HG02981 (cell line): Measurements from ENCODE around the gene TTC6.
"Not testable (repeated sequence)": the region's sequence is repeated elsewhere in the genome, so short reads cannot be mapped to it uniquely, and the experiment has no call there.

Source experiments
- ATAC-seq: cut with Tn5 transposase; IDR thresholded peaks from one replicate; pipeline ENCODE4 v1.9.1; 2021; ENCODE audit warnings: mild to moderate bottlenecking, moderate library complexity; ENCODE audit not compliant: unreplicated experiment

The TTC6 gene

GRCh38 chr14:37594971-37595808, at the start of gene TTC6, which contains the start of gene FOXA1:
TTC6 (plus strand) TSS chr14:37595629; CDS start chr14:37622065, 26,436 bp downstream.
FOXA1 (minus strand) TSS chr14:37595249; CDS start chr14:37594972, 277 bp downstream.
- ATAC-seq, result no peak

- no peak for ATAC-seq
Measured at GRCh38 chr14:37546621-37547447, 48.6 kb upstream of the TTC6 start.

DNA sequence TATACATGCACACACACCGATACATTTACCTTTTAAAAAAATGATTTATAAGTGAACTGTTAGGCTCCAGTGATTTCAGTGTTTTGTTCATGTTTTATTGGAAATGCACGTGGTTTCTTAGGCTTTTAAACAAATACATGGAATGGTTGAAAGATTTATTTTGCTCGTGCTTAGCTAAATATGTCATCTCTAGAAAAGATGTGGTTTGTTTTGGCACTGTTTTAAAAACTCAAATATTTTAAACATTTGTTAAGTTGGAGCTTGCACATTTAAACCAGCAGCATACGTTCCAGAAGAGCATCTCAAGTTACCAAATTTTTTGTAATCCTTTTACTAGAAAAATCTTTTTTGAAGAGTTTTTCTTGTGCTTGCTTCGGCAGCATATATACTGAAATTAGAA, 44.9 kb upstream of the TTC6 start:
- no peak for ATAC-seq

- no peak for ATAC-seq
Measured at GRCh38 chr14:37551119-37551518, 44.3 kb upstream of the TTC6 start.

- ATAC-seq, result no peak
Measured at GRCh38 chr14:37553935-37554550, 41.4 kb upstream of the TTC6 start.

GRCh38 chr14:37555596-37555995, 39.8 kb upstream of the TTC6 start:
- ATAC-seq, result not testable (repeated sequence)

DNA sequence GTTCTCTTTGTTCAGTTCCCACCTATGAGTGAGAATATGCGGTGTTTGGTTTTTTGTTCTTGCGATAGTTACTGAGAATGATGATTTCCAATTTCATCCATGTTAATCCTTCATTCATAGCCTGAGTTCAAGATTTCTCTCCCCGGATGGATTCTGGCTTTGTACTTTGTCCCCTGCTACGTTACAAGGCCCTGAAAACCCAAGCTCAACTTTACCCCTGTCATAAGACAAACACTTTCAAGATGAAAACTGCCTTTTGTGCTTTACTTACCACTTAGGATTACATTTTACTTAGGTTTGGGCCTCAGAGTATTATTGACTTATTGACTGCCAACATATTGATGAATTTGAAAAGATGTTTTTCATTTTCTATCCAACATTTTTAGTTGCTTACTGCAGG, 36.7 kb upstream of the TTC6 start:
- no peak for ATAC-seq

GRCh38 chr14:37559386-37559785, 36.0 kb upstream of the TTC6 start:
- ATAC-seq, result no peak

DNA sequence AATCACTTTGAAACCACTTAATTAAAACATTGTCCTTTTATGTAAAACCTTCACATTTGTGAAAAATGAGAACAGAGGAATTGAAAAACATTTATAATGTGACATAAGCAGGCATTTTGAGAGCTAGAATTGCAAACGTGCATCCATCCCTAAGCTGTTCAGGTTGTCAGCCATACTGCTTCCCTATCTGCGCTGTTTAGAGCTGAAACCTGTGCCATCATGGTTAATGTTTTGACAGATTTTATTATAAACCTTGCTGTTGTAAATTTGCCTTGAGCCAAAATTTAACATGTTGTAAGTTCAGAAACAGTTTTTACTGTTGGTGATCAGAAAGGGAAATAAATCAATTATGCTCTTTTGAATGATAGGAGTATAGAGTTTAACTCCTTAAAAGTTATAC, 32.2 kb upstream of the TTC6 start:
- ATAC-seq, result no peak

GRCh38 chr14:37565550-37565949, 29.9 kb upstream of the TTC6 start:
- no peak for ATAC-seq

- no peak for ATAC-seq
Measured at GRCh38 chr14:37566811-37567371, 28.5 kb upstream of the TTC6 start.

- no peak for ATAC-seq
Measured at GRCh38 chr14:37569729-37570128, 25.7 kb upstream of the TTC6 start.

GRCh38 chr14:37571391-37571790, 24.0 kb upstream of the TTC6 start:
- no peak for ATAC-seq

DNA sequence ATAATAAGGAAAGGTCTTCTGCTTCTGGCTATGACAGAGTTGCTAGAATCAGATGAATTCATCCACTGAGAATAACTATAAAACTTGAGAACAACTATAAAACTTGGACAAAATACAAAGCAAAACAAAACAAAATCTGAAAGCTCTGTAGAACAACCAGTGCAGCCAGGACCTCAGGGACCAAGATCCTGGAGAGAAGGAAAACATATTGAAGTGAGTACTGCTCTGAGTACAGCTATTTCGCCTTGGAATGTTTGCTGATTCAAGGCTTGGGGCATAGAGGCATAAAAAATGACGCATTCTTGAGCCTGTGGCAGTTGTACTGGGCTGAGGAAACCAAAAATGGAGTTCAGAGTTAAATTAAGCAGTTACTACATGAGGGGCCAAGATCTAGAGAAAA, 22.1 kb upstream of the TTC6 start:
- no peak for ATAC-seq

GRCh38 chr14:37579274-37579673, 16.2 kb upstream of the TTC6 start:
- no peak for ATAC-seq

- ATAC-seq, result no peak
Measured at GRCh38 chr14:37580146-37580545, 15.3 kb upstream of the TTC6 start.

DNA sequence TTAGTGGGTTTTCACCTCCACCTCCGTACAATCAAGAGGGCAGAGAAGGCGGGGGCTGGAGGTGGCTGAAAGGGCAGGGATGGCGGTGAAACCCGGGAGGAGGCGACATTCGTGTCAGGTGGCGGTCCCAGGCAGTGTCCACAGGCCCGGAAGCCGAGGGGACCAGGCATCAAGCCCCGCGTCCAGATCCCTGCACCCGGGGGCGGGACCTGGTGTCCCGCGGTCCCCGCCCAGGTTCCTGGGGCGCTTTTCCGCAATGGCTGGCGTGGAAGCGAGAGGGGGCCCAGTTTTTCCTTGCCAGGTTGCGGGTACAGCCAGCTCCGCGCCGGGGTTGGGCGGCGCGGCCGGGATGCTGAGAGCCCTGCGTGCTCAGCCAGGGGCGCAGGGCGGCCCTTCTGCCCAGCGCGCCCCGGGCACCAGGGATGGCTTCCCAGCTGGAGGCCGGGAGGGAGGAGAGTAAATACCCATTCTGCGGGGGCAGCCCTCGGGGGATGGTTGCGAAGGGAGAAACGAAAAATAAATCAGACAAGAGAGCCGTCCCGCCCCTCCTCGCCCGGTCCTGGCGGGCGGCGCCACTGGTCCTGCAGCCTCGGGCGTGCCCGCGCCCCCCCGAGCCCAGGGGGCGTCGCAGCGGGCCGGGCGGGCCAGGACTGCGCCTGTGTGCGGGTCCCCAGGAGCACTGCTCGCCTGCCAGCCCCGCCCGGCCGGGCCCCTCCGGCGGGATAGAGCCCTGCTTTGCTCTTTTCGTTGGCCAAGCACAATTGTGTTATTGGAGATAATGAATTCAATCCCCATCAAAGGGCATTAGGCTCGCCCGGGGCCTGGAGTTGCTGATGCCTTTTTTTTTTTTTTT, 11.8 kb upstream of the TTC6 start:
- no peak for ATAC-seq

GRCh38 chr14:37584211-37585100, 11.0 kb upstream of the TTC6 start:
- ATAC-seq, result no peak

- ATAC-seq, result no peak
Measured at GRCh38 chr14:37585101-37585511, 10.3 kb upstream of the TTC6 start.
